HL-60/S4 (cell line): Measurements from ENCODE around the gene RMRP.

Experiments
- in situ Hi-C: fragments of 300-500 bp; cut with MboI; formaldehyde crosslinking; loops from 2 replicates; pipeline ENCODE4 v1.14.3; 2022; ENCODE audit warnings: low sequenced_read_pairs

RMRP gene

DNA sequence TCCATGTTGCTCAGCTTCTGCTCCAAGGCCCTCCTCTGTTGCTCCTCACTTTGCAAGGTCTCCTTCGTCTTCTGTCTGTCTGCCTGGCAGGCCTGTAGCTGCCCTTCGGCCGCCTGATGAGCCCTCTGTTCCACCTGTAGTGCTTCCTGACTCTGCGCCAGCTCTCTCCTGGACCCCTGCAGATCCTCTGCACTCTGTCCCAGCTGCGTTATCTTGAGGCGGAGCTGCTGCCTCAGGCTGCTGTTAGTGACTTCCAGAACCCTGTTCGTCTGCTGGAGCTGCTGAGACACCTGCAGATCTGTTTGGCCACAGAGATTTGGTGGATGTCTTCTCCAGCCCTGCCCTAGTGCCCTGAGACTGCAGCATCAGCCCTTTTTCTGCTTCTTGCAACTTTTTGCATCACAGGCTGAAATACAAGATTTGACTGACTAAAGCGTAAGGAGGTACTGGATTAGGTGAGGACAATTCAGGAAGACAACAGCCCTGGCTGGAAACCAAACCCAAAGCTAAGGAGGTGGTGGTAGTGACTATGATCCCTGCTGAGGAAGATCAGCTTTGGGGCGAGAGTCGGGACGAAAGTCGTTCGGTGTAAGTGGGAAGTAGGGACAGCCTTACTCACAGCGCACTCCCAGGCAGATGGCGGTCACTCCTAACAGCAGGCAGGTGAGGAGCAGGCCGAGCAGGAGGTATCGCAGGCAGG is 41.7 kb downstream of the RMRP start:
- in situ Hi-C loops, result loop anchor here (25.0 kb wide), 1 partner anchor 521 kb away; the partner anchor contains the start of gene GLIPR2

- in situ Hi-C loops, result loop anchor here (25.0 kb wide), 1 partner anchor 524 kb away; the partner anchor contains the start of gene GLIPR2
Measured at GRCh38 chr9:35612843-35613242, 45.0 kb downstream of the RMRP start.

DNA sequence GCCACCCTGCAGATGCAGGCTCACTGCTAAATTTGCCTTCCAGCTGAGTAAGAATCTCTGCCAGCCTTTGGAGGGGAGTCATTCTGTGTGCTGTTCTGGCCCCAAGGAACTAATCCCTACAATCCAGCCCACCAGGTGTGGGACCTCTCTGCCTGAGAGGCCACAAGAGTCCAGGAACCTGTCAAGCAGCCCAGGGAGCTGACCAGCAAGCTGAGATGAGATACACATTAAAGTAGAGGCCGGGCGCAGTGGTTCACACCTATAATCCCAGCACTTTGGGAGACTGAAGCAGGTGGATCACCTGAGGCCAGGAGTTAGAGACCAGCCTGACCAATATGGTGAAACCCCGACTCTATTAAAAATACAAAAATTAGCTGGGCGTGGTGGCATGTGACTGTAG is 45.8 kb downstream of the RMRP start:
- in situ Hi-C loops, result loop anchor here (25.0 kb wide), 1 partner anchor 525 kb away; the partner anchor contains the start of gene GLIPR2

DNA sequence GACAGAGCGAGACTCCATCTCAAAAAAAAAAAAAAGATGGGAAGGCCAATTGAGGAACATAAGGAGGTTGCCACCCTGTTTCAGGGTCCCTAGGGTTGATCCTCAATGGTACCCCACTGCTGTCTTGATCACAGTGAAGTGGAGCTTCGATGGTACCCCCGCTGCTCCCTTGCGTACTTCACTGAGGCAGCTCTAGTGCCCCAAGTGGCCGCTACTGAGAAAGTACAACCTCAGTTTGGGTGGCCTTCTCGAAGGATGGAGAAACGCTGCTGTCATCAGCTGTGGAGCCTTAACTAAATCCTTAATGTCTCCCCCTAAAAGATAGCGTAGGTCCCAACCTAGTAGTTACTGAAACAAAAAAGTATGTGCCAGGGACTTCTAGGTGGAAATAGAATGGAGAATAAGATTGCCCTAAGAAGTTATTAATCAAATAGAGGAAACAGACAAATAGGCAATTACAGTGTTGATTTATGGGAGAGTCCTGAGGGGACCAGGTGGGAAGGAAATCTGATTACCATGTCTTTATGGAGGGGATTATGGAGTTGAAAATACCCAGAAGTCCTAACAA is 46.5 kb downstream of the RMRP start:
- in situ Hi-C loops, result loop anchor here (25.0 kb wide), 1 partner anchor 526 kb away; the partner anchor contains the start of gene GLIPR2

- in situ Hi-C loops, result loop anchor here (25.0 kb wide), 1 partner anchor 528 kb away; the partner anchor contains the start of gene GLIPR2
Measured at GRCh38 chr9:35609820-35610163, 48.0 kb downstream of the RMRP start.

GRCh38 chr9:35609001-35609819 is 48.6 kb downstream of the RMRP start:
- in situ Hi-C loops, result loop anchor here (25.0 kb wide), 1 partner anchor 528 kb away; the partner anchor contains the start of gene GLIPR2

DNA sequence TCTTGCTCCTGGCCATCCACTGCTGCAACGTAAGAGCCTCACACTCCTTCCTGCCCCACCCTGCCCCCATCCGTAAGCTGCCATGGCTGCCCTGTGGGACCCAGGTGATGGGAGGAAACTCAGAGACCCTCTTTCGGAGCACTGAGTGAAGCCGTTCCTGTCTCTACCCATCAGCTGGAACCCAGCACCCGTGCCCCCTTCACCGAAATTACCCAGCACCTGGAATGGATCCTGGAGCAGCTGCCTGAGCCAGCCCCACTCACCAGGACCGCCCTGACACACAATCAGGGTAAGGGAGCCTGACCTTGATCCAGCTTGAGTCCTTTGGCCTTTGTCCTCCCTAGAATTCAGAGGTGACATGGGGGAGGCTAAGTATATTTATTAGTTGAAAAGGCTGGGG is 49.6 kb downstream of the RMRP start:
- in situ Hi-C loops, result loop anchor here (25.0 kb wide), 1 partner anchor 529 kb away; the partner anchor contains the start of gene GLIPR2
